NT2/D1 (cell line): Measurements from ENCODE around the gene FZD8.

Experiments used
- DNase-seq: peaks from one replicate; pipeline ENCODE4 v3.0.0-alpha.2; 2011; ENCODE audit warnings: low read depth, low spot score
- H3K27me3 ChIP-seq: 2 replicates; pipeline ENCODE4 v1.6.0; 2011; ENCODE audit warnings: mild to moderate bottlenecking; ENCODE audit not compliant: insufficient read length, insufficient read depth
- H3K36me3 ChIP-seq: 2 replicates; pipeline ENCODE4 v1.6.1; 2011; ENCODE audit warnings: mild to moderate bottlenecking, low read length, mixed read lengths; ENCODE audit not compliant: insufficient read depth, insufficient read length
- H3K4me1 ChIP-seq: 2 replicates; pipeline ENCODE4 v1.5.1; 2011; ENCODE audit not compliant: insufficient read depth, insufficient read length
- H3K4me3 ChIP-seq: 2 replicates; pipeline ENCODE4 v1.5.1; 2011; ENCODE audit warnings: low read depth; ENCODE audit not compliant: insufficient read length
- H3K9ac ChIP-seq: 2 replicates; pipeline ENCODE4 v1.6.0; 2011; ENCODE audit warnings: low read depth; ENCODE audit not compliant: insufficient read length
- H3K9me3 ChIP-seq: 2 replicates; pipeline ENCODE4 v1.5.1; 2011; ENCODE audit warnings: mild to moderate bottlenecking, low read length; ENCODE audit not compliant: insufficient read depth
- SUZ12 ChIP-seq: IDR thresholded peaks from 2 replicates; pipeline ENCODE4 v1.6.1; 2011; ENCODE audit not compliant: insufficient read length, insufficient read depth; ENCODE audit errors: extremely low read depth
- YY1 ChIP-seq: IDR thresholded peaks from 2 replicates; pipeline ENCODE4 v1.6.1; 2011; ENCODE audit not compliant: insufficient read length, insufficient read depth
- ZNF274 ChIP-seq: IDR thresholded peaks from 2 replicates; pipeline ENCODE4 v1.6.1; 2011; ENCODE audit warnings: mild to moderate bottlenecking, low read depth, low read length

The FZD8 gene

GRCh38 chr10:35636956-35637355 is 5.1 kb downstream of the FZD8 start:
- peaks cover 7% of the 10 kb centered on the region; the same call in 1 of the 2 replicates for H3K9me3 ChIP-seq
- peaks cover 7% of the 10 kb centered on the region for H3K36me3 ChIP-seq
- DNase-seq: no peak
- no peak overlapping the region for H3K9ac ChIP-seq
- no peaks in the 10 kb centered on the region for H3K27me3 ChIP-seq
- TF ChIP-seq SUZ12: no peak
- TF ChIP-seq YY1: no peak
- TF ChIP-seq ZNF274: no peak
- H3K4me1 ChIP-seq: peaks cover 5% of the 10 kb centered on the region
- H3K4me3 ChIP-seq: no peak overlapping the region

- H3K4me1 ChIP-seq: peaks cover 5% of the 10 kb centered on the region
- DNase-seq: no peak
- no peaks in the 10 kb centered on the region for H3K27me3 ChIP-seq
- peaks cover 7% of the 10 kb centered on the region; the same call in 1 of the 2 replicates for H3K9me3 ChIP-seq
- no peak overlapping the region for H3K4me3 ChIP-seq
- H3K36me3 ChIP-seq: peaks cover 7% of the 10 kb centered on the region
- TF ChIP-seq YY1 (no peak), SUZ12 (no peak)
- H3K9ac ChIP-seq: no peak overlapping the region
Observed at GRCh38 chr10:35635576-35635975, 6.5 kb downstream of the FZD8 start.

GRCh38 chr10:35633006-35633980 is 8.8 kb downstream of the FZD8 start:
- no peak for DNase-seq
- Histone ChIP-seq H3K9me3 (no peaks in the 10 kb centered on the region), H3K9ac (no peak overlapping the region), H3K4me3 (no peak overlapping the region), H3K4me1 (no peaks in the 10 kb centered on the region), H3K36me3 (no peaks in the 10 kb centered on the region), H3K27me3 (no peaks in the 10 kb centered on the region)
- TF ChIP-seq YY1 (no peak), SUZ12 (no peak), ZNF274 (no peak)

GRCh38 chr10:35632027-35632426 is 10.1 kb downstream of the FZD8 start:
- Histone ChIP-seq H3K27me3 (no peaks in the 10 kb centered on the region), H3K4me1 (no peaks in the 10 kb centered on the region), H3K9me3 (no peaks in the 10 kb centered on the region), H3K9ac (no peak overlapping the region), H3K36me3 (no peaks in the 10 kb centered on the region), H3K4me3 (no peak overlapping the region)
- TF ChIP-seq YY1 (no peak), ZNF274 (no peak), SUZ12 (no peak)
- no peak for DNase-seq

GRCh38 chr10:35631404-35631803 is 10.7 kb downstream of the FZD8 start:
- H3K9ac ChIP-seq: no peak overlapping the region
- H3K4me3 ChIP-seq: no peak overlapping the region
- no peaks in the 10 kb centered on the region for H3K27me3 ChIP-seq
- no peaks in the 10 kb centered on the region for H3K4me1 ChIP-seq
- H3K36me3 ChIP-seq: no peaks in the 10 kb centered on the region
- TF ChIP-seq ZNF274: no peak
- TF ChIP-seq YY1: no peak
- TF ChIP-seq SUZ12: no peak
- DNase-seq: no peak
- no peaks in the 10 kb centered on the region for H3K9me3 ChIP-seq

GRCh38 chr10:35626971-35627507 is 15.1 kb downstream of the FZD8 start:
- Histone ChIP-seq H3K4me3 (no peak overlapping the region), H3K36me3 (no peaks in the 10 kb centered on the region), H3K4me1 (no peaks in the 10 kb centered on the region), H3K9ac (no peak overlapping the region), H3K9me3 (no peaks in the 10 kb centered on the region), H3K27me3 (no peaks in the 10 kb centered on the region)
- no peak for TF ChIP-seq ZNF274
- no peak for TF ChIP-seq YY1
- no peak for TF ChIP-seq SUZ12
- no peak for DNase-seq

GRCh38 chr10:35614312-35614711 is 27.8 kb downstream of the FZD8 start:
- DNase-seq: no peak
- TF ChIP-seq ZNF274 (no peak), YY1 (no peak)
- no peaks in the 10 kb centered on the region for H3K27me3 ChIP-seq
- no peaks in the 10 kb centered on the region for H3K4me1 ChIP-seq
- H3K4me3 ChIP-seq: no peak overlapping the region
- H3K9me3 ChIP-seq: no peaks in the 10 kb centered on the region
- no peaks in the 10 kb centered on the region for H3K36me3 ChIP-seq
- H3K9ac ChIP-seq: no peak overlapping the region
